Fibroblast of skin of abdomen (primary cell): ENCODE results near the gene STK11IP.
"Not testable (repeated sequence)": the region's sequence is repeated elsewhere in the genome, so short reads cannot be mapped to it uniquely, and the experiment has no call there.

Experiments used
- DNase-seq: peaks from one replicate; pipeline ENCODE4 v3.0.0-alpha.2; 2013

STK11IP gene

DNA sequence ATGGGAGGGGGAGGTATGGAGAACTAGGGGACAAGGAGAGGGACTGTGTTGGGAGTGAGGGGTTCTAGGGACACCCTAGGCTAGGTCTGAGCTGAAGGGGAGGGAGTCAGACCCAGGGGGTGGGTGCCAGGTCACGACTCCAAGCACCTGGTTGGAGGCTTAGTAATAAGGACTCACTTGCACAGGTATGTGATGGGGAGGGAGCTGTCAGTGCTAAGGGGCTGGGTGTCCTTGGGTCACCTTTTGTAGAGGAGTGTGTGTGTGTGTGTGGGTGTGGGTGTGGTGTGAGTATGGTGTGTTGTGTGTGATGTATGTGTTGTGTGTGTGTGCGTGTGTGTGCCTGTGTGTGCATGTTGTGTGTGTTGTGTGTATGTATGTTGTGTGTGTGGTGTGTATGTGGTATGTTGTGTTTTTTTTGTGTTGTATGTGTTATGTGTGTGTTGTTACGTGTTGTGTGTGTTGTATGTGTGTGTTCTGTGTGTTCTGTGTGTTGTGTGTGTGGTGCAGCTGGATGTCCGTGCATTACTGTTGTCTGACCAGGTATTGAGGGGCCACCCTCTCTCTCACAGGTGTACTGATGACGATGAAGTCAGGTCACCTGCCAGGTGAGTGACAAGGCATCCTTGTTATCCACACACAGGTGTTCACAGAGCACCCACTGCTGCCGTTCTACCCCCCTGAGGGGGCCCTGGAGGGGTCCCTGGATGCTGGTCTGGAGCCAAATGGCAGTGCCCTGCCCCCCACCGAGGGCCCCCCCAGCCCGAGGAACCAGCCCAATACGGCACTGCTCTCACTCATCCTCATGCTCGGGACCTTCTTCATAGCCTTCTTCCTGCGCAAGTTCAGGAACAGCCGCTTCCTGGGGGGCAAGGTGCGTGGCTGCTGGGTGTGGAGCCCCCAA is 39.5 kb downstream of the STK11IP start:
- DNase-seq, result no peak

GRCh38 chr2:219637842-219638185 is 40.2 kb downstream of the STK11IP start:
- DNase-seq, result no peak

GRCh38 chr2:219638217-219638947 is 40.7 kb downstream of the STK11IP start:
- no peak for DNase-seq

DNA sequence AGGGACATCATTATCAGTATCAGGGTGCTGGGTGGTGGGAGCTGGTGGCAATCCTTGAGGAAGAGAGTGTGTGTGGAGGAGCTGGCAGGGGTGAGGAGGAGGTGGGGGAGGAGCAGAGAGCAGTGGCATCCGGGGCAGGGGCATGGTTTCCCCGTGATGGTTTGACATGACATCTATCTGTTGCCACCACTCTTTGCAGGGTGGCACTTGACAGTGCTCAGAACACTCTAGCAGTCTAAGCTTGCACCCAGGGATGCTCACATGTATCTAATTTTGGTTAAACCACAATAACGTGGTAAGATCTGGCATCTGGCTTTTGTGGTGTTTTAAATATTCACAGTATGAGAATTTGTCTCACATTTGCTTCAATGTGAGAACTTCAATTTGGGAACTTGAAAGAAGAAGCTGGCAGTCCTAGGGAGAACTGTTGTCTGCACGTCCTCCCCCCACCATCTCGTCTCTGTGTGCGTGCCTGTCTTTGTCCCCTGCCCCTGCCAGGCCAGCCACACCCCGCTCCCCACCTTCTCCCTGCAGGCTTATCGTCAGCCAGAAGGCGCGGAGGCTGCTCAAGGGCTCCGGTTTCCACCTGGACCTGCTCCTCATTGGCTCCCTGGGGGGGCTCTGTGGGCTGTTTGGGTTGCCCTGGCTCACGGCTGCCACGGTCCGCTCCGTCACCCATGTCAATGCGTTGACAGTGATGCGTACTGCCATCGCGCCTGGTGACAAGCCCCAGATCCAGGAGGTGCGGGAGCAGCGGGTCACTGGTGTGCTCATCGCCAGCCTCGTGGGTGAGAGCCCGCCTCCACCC is 41.5 kb downstream of the STK11IP start:
- peak; percentile 75 for DNase-seq

- DNase-seq, result no peak
Measured at GRCh38 chr2:219641390-219642068, 43.9 kb downstream of the STK11IP start.

GRCh38 chr2:219642069-219642454 is 44.4 kb downstream of the STK11IP start:
- no peak for DNase-seq

GRCh38 chr2:219642465-219643083 is 44.9 kb downstream of the STK11IP start:
- peak; percentile 95 for DNase-seq

GRCh38 chr2:219643084-219643473 is 45.4 kb downstream of the STK11IP start:
- no peak for DNase-seq

GRCh38 chr2:219643788-219644398 is 46.2 kb downstream of the STK11IP start:
- DNase-seq, result no peak

- no peak for DNase-seq
Measured at GRCh38 chr2:219644801-219645480, 47.3 kb downstream of the STK11IP start.

DNA sequence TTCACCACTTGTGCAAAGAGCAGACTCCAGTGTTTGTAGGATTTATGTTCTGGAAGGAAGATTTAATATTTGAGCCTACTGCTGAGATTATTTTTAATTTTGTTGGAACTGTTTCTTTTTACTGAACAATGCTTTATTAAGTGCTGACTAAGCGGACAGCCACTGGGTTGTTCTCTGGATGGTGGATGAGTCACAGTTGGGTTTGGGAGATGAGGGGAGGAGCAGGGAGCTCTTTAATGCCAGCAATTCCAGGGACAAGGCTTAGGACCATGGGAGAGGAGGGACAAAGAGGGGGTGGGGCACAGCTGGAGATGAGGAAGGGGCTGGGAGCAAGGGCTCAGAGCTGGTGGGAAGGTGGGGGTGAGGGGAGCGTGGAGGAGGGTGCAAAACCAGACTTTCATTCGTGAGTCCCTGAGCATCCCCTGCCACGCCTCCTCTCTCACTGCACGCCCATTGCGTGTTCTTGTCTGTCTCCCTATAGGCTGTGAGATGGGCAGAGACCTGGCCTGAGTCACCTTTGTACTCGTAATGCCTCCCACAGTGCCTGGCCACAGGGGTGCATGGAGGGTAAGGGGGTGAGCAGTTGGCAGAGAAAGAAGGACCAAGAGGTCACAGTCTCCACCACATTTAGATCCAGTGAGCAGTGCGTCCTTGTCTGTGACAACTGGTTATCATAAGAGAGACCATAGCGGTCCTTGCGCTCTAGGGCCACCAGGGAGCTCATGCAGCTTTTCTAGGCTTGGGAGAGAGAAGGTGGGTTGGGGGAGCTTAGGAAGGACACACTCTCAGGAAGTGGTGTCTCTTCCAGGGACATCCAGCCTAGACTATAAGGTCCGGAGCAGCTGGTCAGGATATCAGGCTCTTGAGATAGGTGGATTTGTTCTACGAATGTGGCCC is 48.2 kb downstream of the STK11IP start:
- peak; percentile 90 for DNase-seq

DNA sequence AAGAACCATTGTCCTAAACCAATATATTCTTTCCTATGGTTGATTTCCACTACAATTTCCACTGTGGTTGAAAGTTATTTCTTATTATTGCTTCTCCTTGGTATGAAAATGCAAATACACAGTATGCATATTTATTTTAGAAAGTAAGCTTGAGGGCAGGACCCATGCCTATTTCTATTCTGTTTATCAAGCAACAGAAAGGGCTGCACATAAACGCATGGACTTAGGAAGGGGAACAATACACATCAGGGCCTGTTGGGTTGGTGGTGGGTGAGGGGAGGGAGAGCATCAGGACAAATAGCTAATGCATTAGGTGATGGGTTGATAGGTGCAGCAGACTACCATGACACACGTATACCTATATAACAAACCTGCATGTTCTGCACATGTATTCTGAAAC is 50.5 kb downstream of the STK11IP start:
- DNase-seq, result no peak

DNA sequence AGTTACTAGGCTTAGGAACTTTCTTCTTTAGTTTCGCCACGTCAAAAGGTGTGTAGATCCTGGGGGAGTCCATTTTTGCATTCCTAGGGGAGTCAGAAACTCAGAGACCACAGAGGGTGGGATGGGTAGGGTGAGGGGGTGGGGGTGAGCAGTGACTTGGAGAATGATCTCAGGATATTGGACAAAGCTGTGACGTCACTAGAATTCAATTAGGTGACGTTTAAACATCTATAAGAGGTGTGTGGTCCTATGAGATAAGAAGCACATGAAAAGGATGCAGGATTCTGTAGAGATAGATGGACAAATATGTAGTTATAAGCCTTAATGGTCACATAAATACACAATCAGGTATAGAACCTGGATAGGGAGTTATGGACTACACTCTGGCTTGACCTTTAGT is 51.3 kb downstream of the STK11IP start:
- DNase-seq, result no peak

DNA sequence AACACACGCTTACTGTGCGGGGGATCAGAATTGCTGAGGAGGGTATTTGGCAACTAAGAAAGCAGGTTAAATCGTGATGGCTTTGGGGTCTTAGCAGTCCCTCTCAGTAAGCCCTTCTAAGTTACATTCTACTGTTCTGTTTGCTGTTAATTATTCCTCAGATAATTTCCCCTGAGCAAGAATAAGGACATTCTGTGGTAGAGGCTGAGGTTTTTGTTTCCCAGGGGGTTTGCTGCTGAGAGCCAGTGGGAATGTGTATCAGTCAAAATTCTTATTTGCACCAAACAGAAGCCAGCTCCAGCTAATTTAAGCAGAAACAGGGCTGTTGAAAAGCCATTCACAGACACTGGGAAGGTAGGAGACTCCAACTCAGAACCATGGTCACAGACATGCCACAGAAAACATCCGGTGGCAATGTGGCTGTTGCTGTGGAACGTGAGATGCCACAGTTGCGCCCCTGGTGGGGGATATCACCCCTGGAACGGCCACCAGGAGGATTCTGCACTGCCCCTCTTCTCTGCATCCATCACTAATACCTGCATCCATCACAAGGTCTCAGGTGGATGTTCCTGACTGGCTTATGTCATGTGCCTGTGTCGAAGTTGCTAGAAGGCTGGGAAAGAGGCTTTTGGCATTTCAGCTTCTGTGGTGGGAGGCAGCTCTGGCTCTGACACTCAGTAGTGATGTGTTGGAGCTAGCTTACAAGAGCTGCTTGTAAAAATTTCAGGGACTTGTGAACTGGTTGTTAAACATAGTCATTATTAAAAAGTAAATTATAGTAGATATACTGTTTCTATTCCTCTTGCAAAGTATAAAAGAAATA is 53.0 kb downstream of the STK11IP start:
- no peak for DNase-seq

- not testable (repeated sequence) for DNase-seq
Measured at GRCh38 chr2:219651656-219652055, 54.0 kb downstream of the STK11IP start.

GRCh38 chr2:219656526-219656925 is 58.9 kb downstream of the STK11IP start:
- DNase-seq, result no peak

DNA sequence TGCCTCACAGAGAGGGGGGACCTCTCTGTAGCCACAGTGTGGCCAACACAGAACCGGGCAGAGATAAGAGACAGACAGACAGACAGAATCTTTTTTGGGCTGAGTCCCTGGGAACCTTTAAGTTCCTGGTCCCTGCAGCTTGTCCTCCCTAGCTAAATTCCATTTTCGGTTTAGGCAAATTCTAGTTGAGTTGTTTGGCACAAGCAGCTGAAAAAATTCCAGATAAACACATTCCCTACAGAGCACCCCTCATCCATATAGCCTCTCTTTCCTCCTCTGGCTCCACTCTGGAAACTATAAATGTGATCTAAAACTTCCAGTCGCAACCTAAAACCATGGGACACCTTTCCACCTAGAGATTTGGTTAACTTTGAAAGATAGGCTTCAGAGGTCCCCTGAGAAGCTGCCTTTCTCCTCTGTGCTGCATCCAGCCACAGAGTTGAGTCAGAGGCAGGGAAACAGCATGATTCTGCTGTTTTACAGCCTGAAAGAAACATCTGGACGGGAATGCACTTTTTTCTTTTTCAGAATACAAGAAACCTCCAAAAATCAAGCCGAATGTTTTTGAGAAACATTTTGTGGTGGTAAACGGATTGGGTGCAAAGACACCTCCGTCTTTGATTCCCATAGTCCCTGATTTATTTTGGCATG is 60.7 kb downstream of the STK11IP start:
- DNase-seq, result peak; percentile 45

DNA sequence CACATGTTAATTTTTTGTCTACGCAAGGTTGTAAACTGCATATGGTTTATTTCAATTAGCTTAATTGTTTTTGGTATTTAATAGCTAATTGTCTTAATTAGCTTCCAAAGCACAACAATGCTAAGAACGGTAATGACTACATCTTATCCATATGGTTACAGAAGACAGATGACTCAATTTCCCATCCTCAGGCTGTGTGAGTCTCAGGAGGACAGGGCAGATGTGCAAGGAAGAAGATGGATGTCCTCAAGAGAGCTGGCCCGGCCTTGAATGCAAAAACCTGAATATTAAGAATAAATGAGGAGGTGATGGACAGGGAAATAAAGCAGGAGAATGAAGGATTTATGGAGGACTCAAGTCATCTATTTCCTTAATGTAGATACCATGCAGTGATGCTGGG is 61.2 kb downstream of the STK11IP start:
- no peak for DNase-seq
